Neuronal stem cell (in vitro differentiated cells): ENCODE results near the gene ZFP91.

Source experiments
- DNase-seq: peaks from one replicate; pipeline ENCODE4 v3.0.0-alpha.2; 2013; ENCODE audit warnings: low spot score
- H2AFZ ChIP-seq: one replicate; pipeline ENCODE4 v1.6.1; 2013; ENCODE audit warnings: mild to moderate bottlenecking, low read length, inconsistent platforms
- H2AK5ac ChIP-seq: 2 replicates; pipeline ENCODE4 v1.6.1; 2013; ENCODE audit warnings: low read depth, mild to moderate bottlenecking, inconsistent platforms, low read length, moderate library complexity, mixed read lengths
- H2BK120ac ChIP-seq: 2 replicates; pipeline ENCODE4 v1.6.1; 2013; ENCODE audit warnings: low read depth, mild to moderate bottlenecking, inconsistent platforms, low read length, moderate library complexity, mixed read lengths
- H2BK12ac ChIP-seq: one replicate; pipeline ENCODE4 v1.6.1; 2013; ENCODE audit warnings: low read length, inconsistent platforms
- H2BK15ac ChIP-seq: 2 replicates; pipeline ENCODE4 v1.6.1; 2013; ENCODE audit warnings: mild to moderate bottlenecking, low read length, inconsistent platforms, mixed read lengths
- H2BK5ac ChIP-seq: one replicate; pipeline ENCODE4 v1.6.1; 2013; ENCODE audit warnings: inconsistent platforms, mild to moderate bottlenecking, low read length, moderate library complexity
- H3K14ac ChIP-seq: one replicate; pipeline ENCODE4 v1.6.1; 2013; ENCODE audit warnings: low read length, inconsistent platforms
- H3K18ac ChIP-seq: 2 replicates; pipeline ENCODE4 v1.6.1; 2013; ENCODE audit warnings: low read length, inconsistent platforms
- H3K23ac ChIP-seq: 2 replicates; pipeline ENCODE4 v1.6.1; 2013; ENCODE audit warnings: low read depth, mild to moderate bottlenecking, mixed read lengths, low read length, inconsistent platforms; ENCODE audit not compliant: poor library complexity
- H3K27ac ChIP-seq: replicated peaks from 3 replicates; pipeline ENCODE4 v1.5.1; 2013; ENCODE audit warnings: low read length, inconsistent platforms
- H3K27me3 ChIP-seq, 3 experiments: 2 replicates each; pipeline ENCODE4 v1.6.1; 2013; ENCODE audit warnings: low read length in 3 of 3, mild to moderate bottlenecking in 2 of 3, inconsistent platforms in 1 of 3, low read depth in 1 of 3, mixed read lengths in 1 of 3, moderate library complexity in 1 of 3; ENCODE audit not compliant: control insufficient read depth in 3 of 3, insufficient read depth in 3 of 3
- H3K36me3 ChIP-seq, 2 donors: replicated peaks in 1 of 2; 2 replicates each; pipeline ENCODE4 v1.6.1; 2013; ENCODE audit warnings: low read length in 2 of 2; ENCODE audit not compliant: control insufficient read depth in 2 of 2, insufficient read depth in 2 of 2
- H3K4ac ChIP-seq: 2 replicates; pipeline ENCODE4 v1.6.1; 2013; ENCODE audit warnings: inconsistent platforms, mild to moderate bottlenecking, low read length, moderate library complexity
- H3K4me1 ChIP-seq, 2 donors: 1 replicate in 1 of 2; 2 replicates in 1 of 2; pipeline ENCODE4 v1.6.1; 2013; ENCODE audit warnings: low read length in 2 of 2, low read depth in 1 of 2; ENCODE audit not compliant: control insufficient read depth in 2 of 2, insufficient read depth in 1 of 2
- H3K4me2 ChIP-seq: one replicate; pipeline ENCODE4 v1.6.1; 2013; ENCODE audit warnings: mild to moderate bottlenecking, low read length, inconsistent platforms; ENCODE audit not compliant: insufficient read depth, poor library complexity, severe bottlenecking
- H3K4me3 ChIP-seq, 2 donors: 2 replicates each; pipeline ENCODE4 v1.5.1; 2013; ENCODE audit warnings: low read length in 2 of 2, mild to moderate bottlenecking in 2 of 2, inconsistent platforms in 1 of 2, moderate library complexity in 1 of 2
- H3K79me1 ChIP-seq: one replicate; pipeline ENCODE4 v1.6.1; 2013; ENCODE audit warnings: low read depth, mild to moderate bottlenecking, inconsistent platforms, low read length, moderate library complexity
- H3K9ac ChIP-seq: one replicate; pipeline ENCODE4 v1.6.1; 2013; ENCODE audit warnings: mild to moderate bottlenecking, low read depth, low read length, inconsistent platforms; ENCODE audit not compliant: poor library complexity
- H3K9me3 ChIP-seq, 2 donors: replicated peaks in 1 of 2; 2 replicates each; pipeline versions ENCODE3 to v1.6.1; 2013; ENCODE audit warnings: low read length in 2 of 2, mild to moderate bottlenecking in 2 of 2, inconsistent platforms in 1 of 2, low read depth in 1 of 2, mixed read lengths in 1 of 2, moderate library complexity in 1 of 2; ENCODE audit not compliant: control insufficient read depth in 2 of 2, insufficient read depth in 1 of 2
- H4K8ac ChIP-seq: one replicate; pipeline ENCODE4 v1.6.1; 2013; ENCODE audit warnings: low read depth, mild to moderate bottlenecking, inconsistent platforms, low read length, moderate library complexity
- H4K91ac ChIP-seq: one replicate; pipeline ENCODE4 v1.6.1; 2013; ENCODE audit warnings: low read length, low read depth, mild to moderate bottlenecking, inconsistent platforms; ENCODE audit not compliant: poor library complexity
- WGBS, 2 donors: extraction: QIAGEN DNeasy Blood & Tissue Kit; methylation state at CpG; one replicate each; pipeline ENCODE4 v1.1.7; 2013; ENCODE audit warnings: missing lambda C conversion rate in 2 of 2, mixed read lengths in 1 of 2; ENCODE audit not compliant: insufficient read length in 2 of 2, insufficient replicate concordance in 1 of 2; ENCODE audit errors: extremely low coverage in 2 of 2; 5-methylcytosine and 5-hydroxymethylcytosine counted together

ZFP91 gene

DNA sequence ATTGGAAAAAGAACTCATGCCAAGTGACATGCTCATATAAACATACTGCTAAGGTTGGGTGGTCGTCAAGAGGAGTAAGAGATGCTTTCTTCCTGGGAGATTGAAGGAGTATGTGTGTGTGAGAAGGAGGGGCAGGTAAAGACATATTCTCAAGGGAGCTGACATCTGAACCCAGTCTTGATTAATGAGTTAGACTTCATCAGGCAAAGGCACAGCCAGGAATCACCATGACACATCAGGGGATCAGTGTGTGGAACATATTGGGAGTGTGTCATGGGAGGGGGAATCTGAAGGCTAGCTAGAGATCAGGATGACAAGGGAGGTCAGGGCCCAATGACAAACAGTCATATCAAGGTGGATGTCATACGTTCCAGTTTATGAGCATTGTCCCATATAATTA, 58.5 kb downstream of the ZFP91 start:
- no peaks in the 10 kb centered on the region for H3K27me3 ChIP-seq
- H3K9me3 ChIP-seq = no peaks in the 10 kb centered on the region
- no peak overlapping the region for H2BK5ac ChIP-seq
- H2AK5ac ChIP-seq = no peak overlapping the region
- H4K91ac ChIP-seq = no peak overlapping the region
- H2BK12ac ChIP-seq = no peak overlapping the region
- no peak for DNase-seq
- H2AFZ ChIP-seq = no peak overlapping the region
- H3K4me1 ChIP-seq = peaks cover 0 to 3% of the 10 kb centered on the region in 2 donors
- H2BK15ac ChIP-seq = no peak overlapping the region
- no peak overlapping the region for H2BK120ac ChIP-seq
- no peak overlapping the region for H3K14ac ChIP-seq
- H3K23ac ChIP-seq = no peak overlapping the region
- no peak overlapping the region for H3K27ac ChIP-seq
- H3K79me1 ChIP-seq = no peaks in the 10 kb centered on the region
- H3K4ac ChIP-seq = no peak overlapping the region
- H4K8ac ChIP-seq = no peak overlapping the region
- H3K18ac ChIP-seq = no peak overlapping the region
- no peak overlapping the region for H3K4me2 ChIP-seq
- H3K4me3 ChIP-seq = no peak overlapping the region
- H3K9ac ChIP-seq = no peak overlapping the region
- no peaks in the 10 kb centered on the region for H3K36me3 ChIP-seq
- WGBS, 2 donors = no CpG with 5 or more reads among the region's 2 CpGs

DNA sequence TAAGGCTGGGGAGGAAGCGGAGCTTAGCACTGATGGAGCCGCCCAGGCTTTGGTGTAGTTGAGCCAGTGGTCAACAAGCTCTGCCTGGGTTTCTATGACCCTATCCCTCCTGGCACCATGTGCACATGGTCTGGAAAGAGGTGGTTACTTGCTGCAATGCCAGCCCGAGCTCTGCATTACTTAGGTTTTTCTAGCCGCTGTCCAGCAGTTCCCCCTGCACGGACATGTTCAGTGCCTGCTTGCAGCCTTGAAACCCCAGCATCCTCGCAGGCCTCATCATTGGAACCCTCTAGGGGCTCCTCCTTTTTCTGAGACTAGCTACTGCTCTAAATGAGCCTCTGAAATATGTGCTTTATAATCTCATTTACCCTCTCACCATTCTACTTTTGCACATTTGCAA, 60.2 kb downstream of the ZFP91 start:
- Histone ChIP-seq H2BK120ac (no peak overlapping the region), H3K14ac (no peak overlapping the region), H2BK12ac (no peak overlapping the region), H2BK15ac (no peak overlapping the region), H4K8ac (no peak overlapping the region), H2AFZ (no peak overlapping the region), H3K9me3 (no peaks in the 10 kb centered on the region), H3K36me3 (no peaks in the 10 kb centered on the region), H3K4me1 (peaks cover 0 to 1% of the 10 kb centered on the region in 2 donors), H2AK5ac (peak overlapping the region; percentile 7), H3K4me3 (no peak overlapping the region), H3K23ac (no peak overlapping the region), H3K9ac (no peak overlapping the region), H3K18ac (no peak overlapping the region), H3K79me1 (no peaks in the 10 kb centered on the region), H2BK5ac (no peak overlapping the region), H3K4ac (no peak overlapping the region), H4K91ac (no peak overlapping the region), H3K27me3 (peaks cover 0 to 6% (median 0%) of the 10 kb centered on the region in 3 experiments), H3K4me2 (no peak overlapping the region), H3K27ac (no peak overlapping the region)
- DNase-seq = no peak
- no CpG with 5 or more reads among the region's 6 CpGs for WGBS, 2 donors

DNA sequence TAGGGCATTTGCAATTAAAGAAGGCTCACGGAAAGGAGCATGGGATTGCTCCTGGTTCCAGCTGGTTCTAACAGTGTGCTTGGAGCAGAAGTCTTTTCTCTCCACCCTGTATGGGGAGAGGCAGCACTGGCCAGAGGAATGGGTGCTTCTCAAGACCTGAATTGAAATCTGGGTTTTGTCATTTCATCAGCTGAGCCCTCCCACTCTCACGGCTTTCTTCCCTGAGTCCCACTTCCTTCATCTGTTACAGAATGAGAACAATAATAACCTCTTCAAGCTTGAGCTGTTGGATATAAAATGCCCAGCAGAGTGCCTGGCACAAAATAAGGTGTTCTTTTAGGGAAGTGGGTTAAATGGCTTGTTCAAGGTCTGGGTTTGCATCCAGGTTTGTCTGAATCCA, 60.8 kb downstream of the ZFP91 start:
- H2AFZ ChIP-seq = no peak overlapping the region
- DNase-seq = no peak
- no CpG with 5 or more reads among the region's 2 CpGs for WGBS, 2 donors

DNA sequence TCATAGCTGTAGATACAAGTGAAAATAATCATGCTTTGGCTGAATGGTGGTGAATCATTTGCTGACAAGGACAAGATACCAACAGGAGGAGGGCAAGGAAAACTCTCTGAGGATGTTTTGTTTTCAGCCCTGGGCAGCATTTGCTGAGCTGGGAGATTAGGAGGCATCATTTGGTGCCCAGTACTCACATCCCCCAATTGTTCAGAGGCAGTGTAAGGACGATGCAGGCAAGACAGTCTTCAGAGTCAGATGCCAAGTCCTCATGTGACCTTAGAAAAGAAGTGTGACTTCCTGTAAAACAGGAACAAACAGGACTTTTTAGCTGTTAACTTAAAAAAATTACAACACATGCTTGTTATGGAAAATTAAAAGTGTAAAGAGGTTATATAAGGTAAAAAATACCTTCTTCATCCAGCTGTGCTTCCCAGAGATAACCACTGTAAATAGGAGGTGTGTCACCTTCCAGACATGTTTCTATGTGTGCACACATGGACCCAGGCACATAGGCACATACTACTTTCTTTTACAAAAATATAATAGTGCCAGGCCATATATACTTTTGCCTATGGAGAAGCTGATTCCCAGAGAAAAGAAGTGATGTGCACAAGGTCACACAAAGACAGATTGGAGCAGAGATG, 61.6 kb downstream of the ZFP91 start:
- Histone ChIP-seq H3K27ac (no peak overlapping the region), H3K4me1 (peaks cover 0 to 1% of the 10 kb centered on the region in 2 donors), H3K4me2 (no peak overlapping the region), H3K27me3 (peaks cover 0 to 6% (median 0%) of the 10 kb centered on the region in 3 experiments), H2AFZ (no peak overlapping the region), H3K9ac (no peak overlapping the region), H2AK5ac (no peak overlapping the region), H2BK15ac (no peak overlapping the region), H2BK120ac (no peak overlapping the region), H3K4me3 (no peak overlapping the region), H3K9me3 (peaks cover 0 to 2% of the 10 kb centered on the region in 2 donors), H2BK5ac (no peak overlapping the region), H3K18ac (no peak overlapping the region), H3K14ac (no peak overlapping the region), H3K79me1 (no peaks in the 10 kb centered on the region), H3K36me3 (no peaks in the 10 kb centered on the region), H2BK12ac (no peak overlapping the region), H4K8ac (no peak overlapping the region), H3K4ac (no peak overlapping the region), H4K91ac (no peak overlapping the region), H3K23ac (no peak overlapping the region)
- no CpG with 5 or more reads among the region's 1 CpG for WGBS, 2 donors
- DNase-seq = no peak

More for the DNA sequence above, 60.8 kb downstream of the ZFP91 start:
- H3K18ac ChIP-seq = no peak overlapping the region
- no peak overlapping the region for H2BK120ac ChIP-seq
- no peak overlapping the region for H4K91ac ChIP-seq
- no peak overlapping the region for H3K4me2 ChIP-seq
- H3K36me3 ChIP-seq = no peaks in the 10 kb centered on the region
- peaks cover 0 to 6% (median 0%) of the 10 kb centered on the region in 3 experiments for H3K27me3 ChIP-seq
- H3K4me1 ChIP-seq = peaks cover 0 to 1% of the 10 kb centered on the region in 2 donors
- H3K14ac ChIP-seq = no peak overlapping the region
- no peak overlapping the region for H2BK12ac ChIP-seq
- H3K27ac ChIP-seq = no peak overlapping the region
- H2BK5ac ChIP-seq = no peak overlapping the region
- no peaks in the 10 kb centered on the region for H3K9me3 ChIP-seq
- H2BK15ac ChIP-seq = no peak overlapping the region
- no peak overlapping the region for H3K23ac ChIP-seq
- H3K4ac ChIP-seq = no peak overlapping the region
- no peak overlapping the region for H3K4me3 ChIP-seq
- no peak overlapping the region for H2AK5ac ChIP-seq
- H3K9ac ChIP-seq = no peak overlapping the region
- H3K79me1 ChIP-seq = no peaks in the 10 kb centered on the region
- no peak overlapping the region for H4K8ac ChIP-seq
